ENCODE data around the gene RAD1.

GRCh38 chr5:34915139-34915855 lies at the start of gene RAD1, which contains the start of gene BRIX1:
- TF ChIP-seq EZH2 (IDR thresholded peaks at IDR 0.05; ENCODE audit: insufficient read depth, poor library complexity, severe bottlenecking) (no peak), EZH2phosphoT487 (IDR thresholded peaks at IDR 0.05; ENCODE audit: insufficient read depth, low read depth) (no peak)
